Measurements from ENCODE around the gene GRHL1. TPM values are rescaled to one million over a fixed set of nuclear protein-coding genes. Genes with fewer than 3 reads are reported as not detected.

Gene GRHL1
- polyA plus RNA-seq, 1 donor, result 3.0 TPM

DNA sequence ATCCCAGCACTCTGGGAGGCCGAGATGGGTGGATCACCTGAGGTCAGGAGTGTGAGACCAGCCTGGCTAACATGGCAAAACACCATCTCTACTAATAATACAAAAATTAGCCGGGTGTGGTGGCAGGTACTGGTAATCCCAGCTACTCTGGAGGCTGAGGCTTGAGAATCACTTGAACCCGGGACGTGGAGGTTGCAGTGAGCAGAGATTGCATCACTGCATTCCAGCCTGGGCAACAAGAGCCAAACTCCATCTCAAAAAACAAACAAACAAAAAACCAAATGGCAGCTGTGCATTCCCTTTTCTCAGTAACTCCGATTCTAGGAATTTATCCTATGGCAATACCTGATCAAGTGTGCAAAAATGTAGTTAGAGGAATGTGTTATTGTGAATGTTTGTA lies 4.7 kb upstream of the GRHL1 start:
- Histone ChIP-seq H3K27me3 (ENCODE audit: control insufficient read depth, insufficient read depth, low read length) (peaks cover 12% of the 10 kb centered on the region), H3K4me3 (ENCODE audit: low read length) (no peak overlapping the region), H3K36me3 (ENCODE audit: control insufficient read depth, insufficient read depth, low read length) (no peaks in the 10 kb centered on the region), H3K4me1 (ENCODE audit: control insufficient read depth, insufficient read depth, low read length) (no peaks in the 10 kb centered on the region), H3K9me3 (ENCODE audit: control insufficient read depth, low read depth, low read length) (no peaks in the 10 kb centered on the region), H3K27ac (ENCODE audit: low read length) (no peak overlapping the region)
- DNase-seq, result no peak
- WGBS (ENCODE audit: insufficient coverage, low lambda C conversion rate), result no CpG with 5 or more reads among the region's 5 CpGs

DNA sequence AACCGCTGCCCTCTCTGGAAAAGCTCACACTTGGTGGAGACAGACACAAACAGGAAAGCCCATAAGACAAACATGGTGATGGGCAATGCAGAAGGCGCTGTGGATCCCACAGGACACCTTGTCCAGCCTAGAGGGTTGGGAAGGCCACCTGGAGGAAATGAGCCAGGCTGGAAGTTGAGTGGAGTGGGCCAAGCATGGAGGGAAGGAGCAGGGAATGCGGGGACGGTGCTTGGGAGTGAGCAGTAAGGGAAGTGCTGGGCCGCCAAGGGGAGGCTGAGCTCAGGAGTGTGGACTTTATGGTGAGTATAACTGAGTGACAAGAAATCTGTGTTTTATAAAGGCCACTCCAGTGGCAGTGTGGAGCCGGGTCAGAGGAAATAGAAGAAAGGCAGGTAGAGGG lies 2.8 kb upstream of the GRHL1 start:
- no peak for DNase-seq
- no peaks in the 10 kb centered on the region for H3K36me3 ChIP-seq (ENCODE audit: control insufficient read depth, insufficient read depth, low read length)
- no peak overlapping the region for H3K27ac ChIP-seq (ENCODE audit: low read length)
- H3K27me3 ChIP-seq (ENCODE audit: control insufficient read depth, insufficient read depth, low read length), result peaks cover 16% of the 10 kb centered on the region
- no peaks in the 10 kb centered on the region for H3K4me1 ChIP-seq (ENCODE audit: control insufficient read depth, insufficient read depth, low read length)
- WGBS (ENCODE audit: insufficient coverage, low lambda C conversion rate), result 93% methylated on average over 2 of the region's 6 CpGs
- H3K4me3 ChIP-seq (ENCODE audit: low read length), result no peak overlapping the region
- no peaks in the 10 kb centered on the region for H3K9me3 ChIP-seq (ENCODE audit: control insufficient read depth, low read depth, low read length)

DNA sequence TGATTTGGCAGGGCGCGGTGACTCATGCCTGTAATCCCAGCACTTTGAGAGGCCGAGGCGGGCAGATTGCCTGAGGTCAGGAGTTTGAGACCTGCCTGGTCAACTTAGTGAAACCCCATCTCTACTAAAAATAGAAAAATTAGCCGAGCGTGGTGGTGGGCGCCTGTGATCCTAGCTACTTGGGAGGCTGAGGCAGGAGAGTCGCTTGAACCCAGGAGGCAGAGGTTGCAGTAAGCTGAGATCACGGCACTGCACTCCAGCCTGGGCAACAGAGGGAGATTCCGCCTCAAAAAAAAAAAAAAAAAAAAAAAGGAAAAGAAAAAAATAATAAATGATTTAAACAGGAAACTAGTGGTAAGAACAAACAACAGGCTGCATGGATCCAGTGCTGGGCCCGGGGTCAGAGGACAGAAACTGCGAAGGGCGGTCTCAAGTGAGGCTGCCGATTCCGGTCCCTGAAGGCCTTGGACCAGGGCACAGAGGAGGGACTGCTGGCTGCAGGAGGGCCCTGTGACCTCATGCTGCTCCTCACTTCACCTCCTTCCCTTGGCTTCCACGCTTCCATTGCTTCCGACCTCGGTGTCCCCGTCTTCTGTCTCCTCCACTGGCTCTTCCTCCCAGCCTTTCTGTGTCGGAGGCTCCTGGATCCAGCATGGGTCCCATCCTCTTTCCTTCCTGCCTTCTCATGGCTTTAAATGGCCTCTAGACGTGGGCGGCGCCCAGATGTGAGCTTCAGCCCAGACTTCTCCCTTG lies 2.1 kb upstream of the GRHL1 start:
- WGBS (ENCODE audit: insufficient coverage, low lambda C conversion rate), result 100% methylated on average over 1 of the region's 23 CpGs
- no peaks in the 10 kb centered on the region for H3K4me1 ChIP-seq (ENCODE audit: control insufficient read depth, insufficient read depth, low read length)
- H3K36me3 ChIP-seq (ENCODE audit: control insufficient read depth, insufficient read depth, low read length), result no peaks in the 10 kb centered on the region
- no peaks in the 10 kb centered on the region for H3K9me3 ChIP-seq (ENCODE audit: control insufficient read depth, low read depth, low read length)
- H3K4me3 ChIP-seq (ENCODE audit: low read length), result no peak overlapping the region
- H3K27me3 ChIP-seq (ENCODE audit: control insufficient read depth, insufficient read depth, low read length), result peaks cover 14% of the 10 kb centered on the region
- H3K27ac ChIP-seq (ENCODE audit: low read length), result no peak overlapping the region
- no peak for DNase-seq

DNA sequence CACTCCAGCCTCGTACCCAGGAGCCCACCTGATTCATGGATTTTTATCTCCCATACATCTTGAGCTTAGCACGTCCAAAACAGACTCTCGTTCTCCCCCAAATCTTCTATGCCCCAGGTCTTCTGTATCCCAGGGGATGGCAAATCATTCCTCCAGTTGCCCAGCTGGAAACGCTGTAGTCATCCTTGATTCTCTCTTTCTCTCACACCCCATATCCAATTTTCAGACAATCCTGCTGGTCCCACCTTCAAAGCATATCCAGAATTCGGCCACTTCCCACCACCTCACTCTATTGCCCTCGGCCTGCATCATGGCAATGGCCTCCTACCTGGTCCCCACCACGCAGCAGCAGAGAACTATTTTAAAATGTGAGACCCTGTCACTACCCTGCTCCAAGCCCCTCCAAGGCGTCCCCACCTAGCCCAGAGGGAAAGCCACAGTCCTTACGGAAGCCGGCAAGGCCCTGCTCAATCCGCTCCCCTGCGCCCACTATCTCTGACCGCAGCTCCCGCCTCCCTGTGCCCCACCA lies 1.4 kb upstream of the GRHL1 start:
- Histone ChIP-seq H3K27me3 (ENCODE audit: control insufficient read depth, insufficient read depth, low read length) (peaks cover 14% of the 10 kb centered on the region), H3K4me3 (ENCODE audit: low read length) (no peak overlapping the region), H3K4me1 (ENCODE audit: control insufficient read depth, insufficient read depth, low read length) (no peaks in the 10 kb centered on the region), H3K36me3 (ENCODE audit: control insufficient read depth, insufficient read depth, low read length) (no peaks in the 10 kb centered on the region), H3K27ac (ENCODE audit: low read length) (no peak overlapping the region), H3K9me3 (ENCODE audit: control insufficient read depth, low read depth, low read length) (no peaks in the 10 kb centered on the region)
- WGBS (ENCODE audit: insufficient coverage, low lambda C conversion rate), result 86% methylated on average over 1 of the region's 14 CpGs
- DNase-seq, result no peak

DNA sequence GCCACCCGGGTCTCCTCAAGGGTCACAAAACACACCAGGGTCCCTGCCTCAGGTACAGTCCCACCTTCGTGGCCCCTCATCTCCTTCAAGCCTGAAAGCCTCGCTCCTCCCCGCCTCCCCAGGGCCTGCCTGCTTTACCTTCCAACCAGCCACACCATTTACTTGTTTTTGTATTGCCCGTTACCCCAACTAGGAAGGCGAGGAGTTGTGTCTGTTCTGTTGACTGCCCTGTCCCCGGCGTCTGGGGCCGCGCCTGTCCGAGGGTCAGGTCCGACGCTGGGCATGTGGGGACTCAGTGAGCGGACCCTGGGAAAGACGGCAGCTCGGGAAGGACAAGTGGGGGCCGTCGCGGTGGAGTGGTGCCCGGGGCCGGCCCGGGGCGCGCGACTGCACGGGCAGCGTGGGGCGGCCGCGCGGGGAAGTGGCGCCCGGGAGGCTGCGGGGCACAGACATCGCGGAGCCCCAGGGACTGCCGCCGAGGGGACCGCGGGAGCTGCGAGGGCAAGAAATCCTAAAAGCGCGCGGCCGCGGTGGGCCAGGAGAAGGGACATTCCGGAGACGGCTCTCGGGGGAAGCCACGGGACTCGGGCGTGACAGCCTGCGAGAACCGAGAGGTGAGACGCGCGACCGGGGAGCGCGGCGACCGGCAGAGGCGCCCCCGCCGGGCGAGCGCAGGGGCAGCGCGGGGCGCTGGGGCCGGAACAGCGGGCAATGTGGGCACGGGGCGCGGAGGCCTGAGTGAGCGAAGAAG lies 797 bp upstream of the GRHL1 start:
- Histone ChIP-seq H3K36me3 (ENCODE audit: control insufficient read depth, insufficient read depth, low read length) (no peaks in the 10 kb centered on the region), H3K27ac (ENCODE audit: low read length) (no peak overlapping the region), H3K27me3 (ENCODE audit: control insufficient read depth, insufficient read depth, low read length) (peaks cover 12% of the 10 kb centered on the region), H3K9me3 (ENCODE audit: control insufficient read depth, low read depth, low read length) (no peaks in the 10 kb centered on the region), H3K4me1 (ENCODE audit: control insufficient read depth, insufficient read depth, low read length) (no peaks in the 10 kb centered on the region), H3K4me3 (ENCODE audit: low read length) (peak overlapping the region; percentile 44)
- peak; percentile 35 to 66 for DNase-seq
- no CpG with 5 or more reads among the region's 76 CpGs for WGBS (ENCODE audit: insufficient coverage, low lambda C conversion rate)

DNA sequence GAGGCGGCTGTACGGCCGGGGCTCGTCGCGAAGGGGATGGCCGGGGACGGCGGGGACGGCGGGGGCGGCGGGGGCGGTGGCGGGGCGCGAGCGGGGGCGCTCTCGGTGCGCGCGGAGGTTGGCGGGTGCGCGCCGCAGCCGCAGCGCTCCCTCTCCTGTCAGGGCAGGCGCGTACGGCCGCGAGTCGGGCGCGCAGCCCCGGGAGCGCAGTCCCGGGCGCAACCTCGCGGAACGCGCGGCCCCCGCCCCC lies 296 bp upstream of the GRHL1 start:
- Histone ChIP-seq H3K9me3 (ENCODE audit: control insufficient read depth, low read depth, low read length) (no peaks in the 10 kb centered on the region), H3K4me1 (ENCODE audit: control insufficient read depth, insufficient read depth, low read length) (no peaks in the 10 kb centered on the region), H3K36me3 (ENCODE audit: control insufficient read depth, insufficient read depth, low read length) (no peaks in the 10 kb centered on the region), H3K27ac (ENCODE audit: low read length) (no peak overlapping the region), H3K27me3 (ENCODE audit: control insufficient read depth, insufficient read depth, low read length) (peaks cover 11% of the 10 kb centered on the region), H3K4me3 (ENCODE audit: low read length) (peak overlapping the region; percentile 44)
- no peak for DNase-seq
- WGBS (ENCODE audit: insufficient coverage, low lambda C conversion rate), result no CpG with 5 or more reads among the region's 47 CpGs

DNA sequence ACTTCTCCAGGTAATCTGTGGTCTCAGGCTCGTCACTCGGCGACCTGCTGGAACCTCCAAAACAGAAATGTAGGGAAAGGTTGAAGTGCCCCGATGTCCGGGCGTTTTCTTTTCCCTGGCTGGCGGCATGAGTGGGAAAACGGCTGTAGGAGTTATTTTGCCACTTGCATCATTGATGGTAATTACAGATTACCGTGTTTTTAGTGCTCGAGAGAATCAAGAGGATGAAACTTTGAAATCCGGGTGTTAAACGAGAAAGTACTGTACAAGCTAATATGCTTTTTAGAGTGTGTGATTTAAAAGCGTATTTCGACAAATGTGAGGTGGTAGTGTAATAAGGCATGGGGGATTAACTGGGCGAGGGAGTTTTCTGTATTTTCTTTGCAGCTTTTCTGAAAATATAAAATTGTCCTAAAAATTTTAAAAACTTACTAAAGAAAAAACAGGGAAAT lies 819 bp downstream of the GRHL1 start:
- DNase-seq, result no peak
- WGBS (ENCODE audit: insufficient coverage, low lambda C conversion rate), result 43% methylated on average over 6 of the region's 15 CpGs
- Histone ChIP-seq H3K4me3 (ENCODE audit: low read length) (peak overlapping the region; percentile 64), H3K9me3 (ENCODE audit: control insufficient read depth, low read depth, low read length) (no peaks in the 10 kb centered on the region), H3K27me3 (ENCODE audit: control insufficient read depth, insufficient read depth, low read length) (peaks cover 11% of the 10 kb centered on the region), H3K27ac (ENCODE audit: low read length) (no peak overlapping the region), H3K4me1 (ENCODE audit: control insufficient read depth, insufficient read depth, low read length) (no peaks in the 10 kb centered on the region), H3K36me3 (ENCODE audit: control insufficient read depth, insufficient read depth, low read length) (no peaks in the 10 kb centered on the region)

DNA sequence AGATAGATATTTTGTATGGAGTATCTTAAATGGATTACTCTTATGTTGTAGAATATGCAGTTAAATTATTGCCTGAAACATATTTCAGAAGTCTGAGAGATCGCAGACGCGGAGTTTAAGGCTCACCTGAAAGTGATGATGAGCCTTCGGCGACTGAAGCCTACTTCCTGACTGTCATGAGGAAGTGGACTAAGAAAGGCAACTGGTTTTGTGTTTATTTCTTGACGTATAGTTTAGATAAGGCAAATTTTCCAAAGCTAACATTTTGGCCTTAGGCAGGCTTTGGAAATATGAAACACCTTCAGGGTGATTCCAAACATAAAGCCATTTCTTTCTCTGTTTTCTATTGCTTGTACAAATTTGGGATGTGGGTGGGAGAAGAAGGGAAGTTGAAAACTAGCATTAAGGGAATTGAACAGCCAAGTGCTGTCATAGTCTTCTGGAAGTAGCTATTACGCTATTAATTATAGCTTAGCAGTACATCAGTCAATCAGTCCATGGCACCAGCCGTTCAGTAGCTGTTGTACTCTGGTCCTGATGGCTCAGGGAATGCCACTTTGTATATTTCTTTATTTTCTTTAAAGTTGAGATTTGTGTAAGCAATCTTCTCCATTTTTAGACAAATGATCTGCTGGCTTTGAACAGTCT lies 1.5 kb downstream of the GRHL1 start:
- Histone ChIP-seq H3K4me3 (ENCODE audit: low read length) (no peak overlapping the region), H3K4me1 (ENCODE audit: control insufficient read depth, insufficient read depth, low read length) (no peaks in the 10 kb centered on the region), H3K27me3 (ENCODE audit: control insufficient read depth, insufficient read depth, low read length) (peaks cover 11% of the 10 kb centered on the region), H3K36me3 (ENCODE audit: control insufficient read depth, insufficient read depth, low read length) (no peaks in the 10 kb centered on the region), H3K27ac (ENCODE audit: low read length) (no peak overlapping the region), H3K9me3 (ENCODE audit: control insufficient read depth, low read depth, low read length) (no peaks in the 10 kb centered on the region)
- DNase-seq, result no peak
- 43% methylated on average over 3 of the region's 8 CpGs for WGBS (ENCODE audit: insufficient coverage, low lambda C conversion rate)

DNA sequence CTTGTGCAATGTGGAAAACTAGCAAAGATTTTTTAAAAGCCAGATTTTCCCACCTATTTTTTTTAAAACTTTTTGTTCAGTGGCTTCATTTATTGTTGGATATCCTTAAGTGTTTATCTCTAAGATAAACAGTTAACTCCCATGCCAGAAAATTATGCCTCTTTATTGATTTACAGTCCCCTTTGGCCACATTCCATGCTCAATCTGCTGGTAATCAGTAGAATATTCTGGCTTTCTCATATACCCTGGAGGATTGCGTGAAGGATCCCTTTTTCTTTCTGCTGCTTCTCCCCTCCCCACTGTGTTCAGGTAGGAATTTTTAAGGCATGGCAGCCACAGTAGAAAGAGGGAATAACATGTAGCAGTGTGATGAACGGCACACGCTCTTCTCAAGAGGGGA lies 2.6 kb downstream of the GRHL1 start:
- H3K4me3 ChIP-seq (ENCODE audit: low read length), result no peak overlapping the region
- no peak for DNase-seq
- 27% methylated on average over 3 of the region's 3 CpGs for WGBS (ENCODE audit: insufficient coverage, low lambda C conversion rate)
- no peaks in the 10 kb centered on the region for H3K4me1 ChIP-seq (ENCODE audit: control insufficient read depth, insufficient read depth, low read length)
- no peak overlapping the region for H3K27ac ChIP-seq (ENCODE audit: low read length)
- no peaks in the 10 kb centered on the region for H3K9me3 ChIP-seq (ENCODE audit: control insufficient read depth, low read depth, low read length)
- H3K36me3 ChIP-seq (ENCODE audit: control insufficient read depth, insufficient read depth, low read length), result no peaks in the 10 kb centered on the region
- peaks cover 11% of the 10 kb centered on the region for H3K27me3 ChIP-seq (ENCODE audit: control insufficient read depth, insufficient read depth, low read length)

DNA sequence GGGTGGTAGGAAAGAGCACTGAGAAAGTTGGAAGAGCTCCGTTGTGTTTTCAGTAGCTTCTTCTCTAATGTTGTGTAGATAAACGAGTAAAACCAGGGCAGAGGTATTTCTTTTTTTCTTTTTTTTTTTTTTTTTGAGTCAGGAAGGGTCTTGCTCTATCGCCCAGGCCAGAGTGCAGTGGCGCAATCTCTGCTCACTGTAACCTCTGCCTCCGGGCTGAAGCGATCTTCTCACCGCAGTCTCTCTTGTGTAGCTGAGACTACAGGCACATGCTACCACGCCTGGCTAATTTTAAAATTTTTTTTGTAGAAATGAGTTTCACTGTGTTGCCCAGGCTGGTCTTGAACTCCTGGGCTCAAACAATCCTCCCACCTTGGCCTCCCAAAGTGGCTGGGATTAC lies 6.6 kb downstream of the GRHL1 start:
- H3K4me3 ChIP-seq (ENCODE audit: low read length), result no peak overlapping the region
- WGBS (ENCODE audit: insufficient coverage, low lambda C conversion rate), result 71% methylated on average over 1 of the region's 8 CpGs
- H3K4me1 ChIP-seq (ENCODE audit: control insufficient read depth, insufficient read depth, low read length), result no peaks in the 10 kb centered on the region
- no peaks in the 10 kb centered on the region for H3K9me3 ChIP-seq (ENCODE audit: control insufficient read depth, low read depth, low read length)
- DNase-seq, result no peak
- no peak overlapping the region for H3K27ac ChIP-seq (ENCODE audit: low read length)
- H3K27me3 ChIP-seq (ENCODE audit: control insufficient read depth, insufficient read depth, low read length), result no peaks in the 10 kb centered on the region
- no peaks in the 10 kb centered on the region for H3K36me3 ChIP-seq (ENCODE audit: control insufficient read depth, insufficient read depth, low read length)
